Ovary (tissue), 3 donors: Measurements from ENCODE around the gene SERINC4.
A peak's percentile ranks its signal among the peaks of the same experiment; 100 is the strongest.
"Not testable (repeated sequence)": the region's sequence is repeated elsewhere in the genome, so short reads cannot be mapped to it uniquely, and the experiment has no call there.

ENCODE experiments used
- CTCF ChIP-seq, 3 donors: fragments of 450-650 bp in 2 of 3; fragments of 200-600 bp in 1 of 3; IDR thresholded peaks; one replicate each; pipeline versions ENCODE4 v1.5.1 to v1.8.0; 2016 to 2022; ENCODE audit warnings: antibody characterized with exemption in 3 of 3, mild to moderate bottlenecking in 1 of 3
- EP300 ChIP-seq: sonication (generic); formaldehyde crosslinking; IDR thresholded peaks from one replicate; pipeline ENCODE4 v1.6.1; 2017; ENCODE audit warnings: antibody characterized with exemption
- POLR2A ChIP-seq: fragments of 450-650 bp; IDR thresholded peaks from one replicate; pipeline ENCODE4 v1.6.1; 2017; ENCODE audit warnings: antibody characterized with exemption, mild to moderate bottlenecking, moderate library complexity
- donor health status: DM: no; HTN: no; CAD: no.

DNA sequence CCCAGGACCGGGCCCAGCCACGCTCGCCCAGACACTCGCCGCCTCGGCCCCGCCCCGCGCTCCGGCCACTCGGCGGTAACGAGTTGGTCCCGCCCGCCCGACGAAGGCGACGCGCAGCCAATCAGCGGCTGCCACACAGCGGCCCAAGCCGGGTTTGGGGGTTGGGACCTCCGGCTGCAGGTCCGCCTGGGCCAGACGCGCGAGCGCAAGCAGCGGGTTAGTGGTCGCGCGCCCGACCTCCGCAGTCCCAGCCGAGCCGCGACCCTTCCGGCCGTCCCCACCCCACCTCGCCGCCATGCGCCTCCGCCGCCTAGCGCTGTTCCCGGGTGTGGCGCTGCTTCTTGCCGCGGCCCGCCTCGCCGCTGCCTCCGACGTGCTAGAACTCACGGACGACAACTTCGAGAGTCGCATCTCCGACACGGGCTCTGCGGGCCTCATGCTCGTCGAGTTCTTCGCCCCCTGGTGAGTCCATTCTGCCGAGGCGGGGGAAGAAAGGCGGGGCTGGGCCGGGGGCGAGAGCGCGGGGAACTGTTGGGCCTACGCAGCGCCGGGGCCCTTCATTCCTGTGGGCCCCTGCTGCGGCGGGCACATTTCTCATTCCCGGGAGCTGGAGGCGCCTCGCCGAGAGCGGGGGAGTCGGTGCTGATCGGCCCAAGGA lies 53.6 kb downstream of the SERINC4 start, which contains the start of gene PDIA3:
- TF ChIP-seq POLR2A (peak; percentile 95), CTCF (IDR thresholded peaks at IDR 0.05) (peak in 1 of 3 donors; percentile 41)
- TF ChIP-seq EP300 = not testable (repeated sequence)
